Rectal smooth muscle tissue (tissue), 1 donor: Measurements from ENCODE around the gene MMP17.
A peak's percentile ranks its signal among the peaks of the same experiment; 100 is the strongest.

ENCODE experiments used
- H3K27ac ChIP-seq: one replicate; pipeline ENCODE4 v1.7.0; 2013; ENCODE audit warnings: low read depth, low read length, inconsistent platforms
- H3K27me3 ChIP-seq: one replicate; pipeline ENCODE4 v1.7.0; 2013; ENCODE audit warnings: low read length; ENCODE audit not compliant: control insufficient read depth, insufficient read depth
- H3K36me3 ChIP-seq: one replicate; pipeline ENCODE4 v1.7.0; 2013; ENCODE audit warnings: low read length; ENCODE audit not compliant: control insufficient read depth, insufficient read depth
- H3K4me1 ChIP-seq: one replicate; pipeline ENCODE4 v1.7.0; 2013; ENCODE audit warnings: low read length; ENCODE audit not compliant: control insufficient read depth, insufficient read depth
- H3K4me3 ChIP-seq: one replicate; pipeline ENCODE4 v1.7.0; 2013; ENCODE audit warnings: low read length
- H3K9ac ChIP-seq: one replicate; pipeline ENCODE4 v1.7.0; 2013; ENCODE audit warnings: low read length

The MMP17 gene

GRCh38 chr12:131848753-131849152 lies 20.6 kb downstream of the MMP17 start:
- Histone ChIP-seq H3K27me3 (no peaks in the 10 kb centered on the region), H3K36me3 (peaks cover 2% of the 10 kb centered on the region), H3K4me3 (no peak overlapping the region), H3K9ac (no peak overlapping the region), H3K27ac (no peak overlapping the region), H3K4me1 (no peaks in the 10 kb centered on the region)

- no peak overlapping the region for H3K9ac ChIP-seq
- H3K27ac ChIP-seq: no peak overlapping the region
- H3K4me1 ChIP-seq: no peaks in the 10 kb centered on the region
- H3K36me3 ChIP-seq: no peaks in the 10 kb centered on the region
- no peaks in the 10 kb centered on the region for H3K27me3 ChIP-seq
- H3K4me3 ChIP-seq: no peak overlapping the region
These were observed 21.7 kb downstream of the MMP17 start for GRCh38 chr12:131849700-131850553.

DNA sequence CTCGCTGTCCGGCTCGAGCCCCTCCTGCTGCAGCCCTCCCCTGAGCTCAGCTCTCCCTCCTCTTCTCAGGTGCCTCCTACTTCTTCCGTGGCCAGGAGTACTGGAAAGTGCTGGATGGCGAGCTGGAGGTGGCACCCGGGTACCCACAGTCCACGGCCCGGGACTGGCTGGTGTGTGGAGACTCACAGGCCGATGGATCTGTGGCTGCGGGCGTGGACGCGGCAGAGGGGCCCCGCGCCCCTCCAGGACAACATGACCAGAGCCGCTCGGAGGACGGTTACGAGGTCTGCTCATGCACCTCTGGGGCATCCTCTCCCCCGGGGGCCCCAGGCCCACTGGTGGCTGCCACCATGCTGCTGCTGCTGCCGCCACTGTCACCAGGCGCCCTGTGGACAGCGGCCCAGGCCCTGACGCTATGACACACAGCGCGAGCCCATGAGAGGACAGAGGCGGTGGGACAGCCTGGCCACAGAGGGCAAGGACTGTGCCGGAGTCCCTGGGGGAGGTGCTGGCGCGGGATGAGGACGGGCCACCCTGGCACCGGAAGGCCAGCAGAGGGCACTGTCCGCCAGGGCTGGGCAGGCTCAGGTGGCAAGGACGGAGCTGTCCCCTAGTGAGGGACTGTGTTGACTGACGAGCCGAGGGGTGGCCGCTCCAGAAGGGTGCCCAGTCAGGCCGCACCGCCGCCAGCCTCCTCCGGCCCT lies 22.8 kb downstream of the MMP17 start:
- Histone ChIP-seq H3K9ac (no peak overlapping the region), H3K36me3 (no peaks in the 10 kb centered on the region), H3K4me1 (no peaks in the 10 kb centered on the region), H3K27me3 (no peaks in the 10 kb centered on the region), H3K27ac (no peak overlapping the region), H3K4me3 (peak overlapping the region; percentile 33)

GRCh38 chr12:131851741-131852550 lies 23.8 kb downstream of the MMP17 start:
- peak overlapping the region; percentile 33 for H3K4me3 ChIP-seq
- no peak overlapping the region for H3K27ac ChIP-seq
- H3K27me3 ChIP-seq: no peaks in the 10 kb centered on the region

GRCh38 chr12:131852551-131853299 lies 24.5 kb downstream of the MMP17 start:
- Histone ChIP-seq H3K27me3 (no peaks in the 10 kb centered on the region), H3K4me1 (no peaks in the 10 kb centered on the region), H3K36me3 (no peaks in the 10 kb centered on the region), H3K27ac (no peak overlapping the region), H3K9ac (no peak overlapping the region), H3K4me3 (no peak overlapping the region)

More at GRCh38 chr12:131851741-131852550, 23.8 kb downstream of the MMP17 start:
- H3K4me1 ChIP-seq: no peaks in the 10 kb centered on the region
- H3K36me3 ChIP-seq: no peaks in the 10 kb centered on the region
- no peak overlapping the region for H3K9ac ChIP-seq

DNA sequence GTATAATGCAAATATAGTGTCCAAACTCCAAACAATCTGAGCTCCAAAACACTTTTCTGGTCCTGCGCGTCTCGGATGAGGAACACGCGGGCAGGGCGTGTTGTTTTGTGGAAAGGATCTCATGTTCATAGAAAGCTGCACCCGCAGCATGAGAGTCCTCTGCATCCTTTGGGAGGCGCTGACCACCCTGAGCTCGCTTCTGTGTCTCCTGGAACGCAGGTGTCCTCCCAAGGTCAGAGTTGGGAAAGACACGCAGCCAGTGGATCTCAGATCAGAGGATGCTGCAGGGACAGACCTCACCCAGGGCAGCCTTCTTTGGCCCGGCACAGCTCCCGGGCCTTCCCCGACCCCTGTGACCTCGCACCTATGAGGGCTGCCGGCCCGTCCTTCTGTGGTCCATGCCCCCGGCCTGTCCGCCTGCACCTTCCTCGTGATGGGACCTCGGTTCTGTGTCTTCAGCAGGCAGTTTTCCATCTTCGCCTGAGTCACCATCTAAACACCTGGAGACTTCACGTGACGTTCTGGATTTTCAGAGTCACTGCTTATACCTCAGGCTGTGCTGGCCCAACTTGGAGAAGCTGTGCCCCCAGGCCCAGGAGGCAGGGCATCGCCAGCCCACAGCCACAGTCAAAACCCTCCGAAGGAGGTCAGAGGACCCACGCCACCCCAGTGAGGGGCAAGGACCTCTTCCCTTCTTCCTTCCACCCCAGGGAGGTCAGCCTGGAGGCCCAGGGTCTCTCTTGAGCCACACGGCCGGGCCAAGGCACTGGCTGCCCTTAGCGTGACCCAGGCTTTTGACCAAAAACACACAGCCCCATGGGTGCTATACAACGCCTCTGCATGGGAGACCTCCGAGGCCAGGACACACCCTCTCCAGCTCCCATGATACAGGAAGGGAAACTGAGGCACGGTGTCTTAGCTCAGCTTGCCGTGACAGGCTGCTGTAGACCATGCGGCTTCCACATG lies 25.9 kb downstream of the MMP17 start:
- no peak overlapping the region for H3K27ac ChIP-seq
- no peaks in the 10 kb centered on the region for H3K4me1 ChIP-seq
- no peaks in the 10 kb centered on the region for H3K36me3 ChIP-seq
- H3K27me3 ChIP-seq: no peaks in the 10 kb centered on the region
- no peak overlapping the region for H3K4me3 ChIP-seq
- H3K9ac ChIP-seq: no peak overlapping the region

- H3K27me3 ChIP-seq: no peaks in the 10 kb centered on the region
These were observed 26.8 kb downstream of the MMP17 start for GRCh38 chr12:131854861-131855476.

GRCh38 chr12:131855521-131856142 lies 27.4 kb downstream of the MMP17 start:
- Histone ChIP-seq H3K36me3 (no peaks in the 10 kb centered on the region), H3K27ac (no peak overlapping the region), H3K27me3 (no peaks in the 10 kb centered on the region)

More at GRCh38 chr12:131854861-131855476, 26.8 kb downstream of the MMP17 start:
- Histone ChIP-seq H3K4me1 (no peaks in the 10 kb centered on the region), H3K9ac (no peak overlapping the region), H3K27ac (no peak overlapping the region), H3K4me3 (no peak overlapping the region), H3K36me3 (no peaks in the 10 kb centered on the region)

DNA sequence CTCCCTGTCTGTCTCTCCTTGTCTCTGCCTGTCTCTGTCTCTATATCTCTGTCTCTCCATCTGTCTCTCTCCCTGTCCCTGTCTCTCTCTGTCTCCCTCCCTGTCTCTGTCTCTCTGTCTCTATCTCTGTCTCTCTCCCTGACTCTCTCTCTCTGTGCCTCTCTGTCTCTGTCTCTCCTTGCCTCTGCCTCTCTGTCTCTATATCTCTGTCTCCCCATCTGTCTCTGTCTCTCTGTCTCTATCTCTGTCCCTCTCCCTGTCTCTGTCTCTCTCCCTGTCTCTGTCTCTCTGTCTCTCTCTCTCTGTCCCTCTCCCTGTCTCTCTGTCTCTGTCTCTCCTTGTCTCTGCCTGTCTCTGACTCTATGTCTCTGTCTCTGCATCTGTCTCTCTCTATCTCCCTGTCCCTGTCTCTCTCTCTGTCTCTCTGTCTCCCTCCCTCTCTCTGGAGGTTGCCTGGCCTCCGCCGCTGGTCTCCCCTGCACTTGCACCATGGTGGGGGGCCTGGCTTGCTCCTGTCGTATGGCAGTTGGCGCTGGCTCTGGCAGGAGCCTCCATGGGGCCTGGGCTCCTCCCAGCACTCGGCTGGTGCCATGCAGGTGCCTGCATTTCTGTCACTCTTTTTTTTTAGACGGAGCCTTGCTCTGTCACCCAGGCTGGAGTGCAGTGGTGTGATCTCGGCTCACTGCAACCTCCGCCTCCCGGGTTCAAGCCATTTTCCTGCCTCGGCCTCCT lies 28.3 kb downstream of the MMP17 start:
- Histone ChIP-seq H3K4me3 (no peak overlapping the region), H3K27ac (no peak overlapping the region), H3K36me3 (no peaks in the 10 kb centered on the region), H3K27me3 (no peaks in the 10 kb centered on the region), H3K9ac (no peak overlapping the region), H3K4me1 (no peaks in the 10 kb centered on the region)

More at GRCh38 chr12:131855521-131856142, 27.4 kb downstream of the MMP17 start:
- H3K4me1 ChIP-seq: no peaks in the 10 kb centered on the region
- no peak overlapping the region for H3K9ac ChIP-seq
- H3K4me3 ChIP-seq: no peak overlapping the region
